HG03039 (cell line): ENCODE results near the gene PDGFB.
"Not testable (repeated sequence)": the region's sequence is repeated elsewhere in the genome, so short reads cannot be mapped to it uniquely, and the experiment has no call there.

Source experiments
- ATAC-seq: cut with Tn5 transposase; IDR thresholded peaks from one replicate; pipeline ENCODE4 v1.9.1; 2021; ENCODE audit warnings: mild to moderate bottlenecking, moderate library complexity; ENCODE audit not compliant: unreplicated experiment

The PDGFB gene

GRCh38 chr22:39229075-39229474 is 15.7 kb downstream of the PDGFB start:
- no peak for ATAC-seq

GRCh38 chr22:39227542-39228272 is 17.1 kb downstream of the PDGFB start:
- no peak for ATAC-seq

GRCh38 chr22:39226353-39226752 is 18.4 kb downstream of the PDGFB start:
- no peak for ATAC-seq

- ATAC-seq = no peak
These were observed 19.2 kb downstream of the PDGFB start for GRCh38 chr22:39225591-39225990.

GRCh38 chr22:39224550-39224949 is 20.2 kb downstream of the PDGFB start:
- ATAC-seq = no peak

GRCh38 chr22:39223091-39223710 is 21.6 kb downstream of the PDGFB start:
- ATAC-seq = no peak

GRCh38 chr22:39221999-39222686 is 22.6 kb downstream of the PDGFB start:
- ATAC-seq = no peak

GRCh38 chr22:39220890-39221850 is 23.6 kb downstream of the PDGFB start:
- no peak for ATAC-seq

- no peak for ATAC-seq
These were observed 24.3 kb downstream of the PDGFB start for GRCh38 chr22:39220450-39220849.

GRCh38 chr22:39219071-39220039 is 25.4 kb downstream of the PDGFB start:
- ATAC-seq = no peak

- not testable (repeated sequence) for ATAC-seq
These were observed 26.4 kb downstream of the PDGFB start for GRCh38 chr22:39218432-39218831.

- no peak for ATAC-seq
These were observed 28.7 kb downstream of the PDGFB start for GRCh38 chr22:39216143-39216490.

GRCh38 chr22:39215426-39216142 is 29.2 kb downstream of the PDGFB start:
- ATAC-seq = no peak

- no peak for ATAC-seq
These were observed 29.7 kb downstream of the PDGFB start for GRCh38 chr22:39215070-39215396.

GRCh38 chr22:39214383-39215069 is 30.3 kb downstream of the PDGFB start:
- ATAC-seq = no peak

- no peak for ATAC-seq
These were observed 30.8 kb downstream of the PDGFB start for GRCh38 chr22:39214006-39214382.

GRCh38 chr22:39212721-39213376 is 31.9 kb downstream of the PDGFB start:
- ATAC-seq = no peak

GRCh38 chr22:39209756-39210155 is 35.0 kb downstream of the PDGFB start:
- no peak for ATAC-seq
